IPS-15b (cell line): Measurements from ENCODE around the gene OR13H1.
"Not testable (repeated sequence)": the region's sequence is repeated elsewhere in the genome, so short reads cannot be mapped to it uniquely, and the experiment has no call there.

Experiments used
- H3K27me3 ChIP-seq: one replicate; pipeline ENCODE4 v1.6.1; 2013; ENCODE audit warnings: low read length; ENCODE audit not compliant: control insufficient read depth, insufficient read depth
- H3K36me3 ChIP-seq: one replicate; pipeline ENCODE4 v1.6.1; 2013; ENCODE audit warnings: low read length; ENCODE audit not compliant: control insufficient read depth, insufficient read depth
- H3K4me1 ChIP-seq: one replicate; pipeline ENCODE4 v1.6.1; 2013; ENCODE audit warnings: mild to moderate bottlenecking, low read length; ENCODE audit not compliant: control insufficient read depth, insufficient read depth
- H3K4me3 ChIP-seq: one replicate; pipeline ENCODE4 v1.5.1; 2013; ENCODE audit warnings: low read depth, low read length
- H3K9ac ChIP-seq: one replicate; pipeline ENCODE4 v1.6.1; 2013; ENCODE audit warnings: low read depth, mild to moderate bottlenecking, low read length
- H3K9me3 ChIP-seq: one replicate; pipeline ENCODE4 v1.6.1; 2013; ENCODE audit warnings: mild to moderate bottlenecking, low read length; ENCODE audit not compliant: control insufficient read depth, insufficient read depth

OR13H1 gene, protein sequence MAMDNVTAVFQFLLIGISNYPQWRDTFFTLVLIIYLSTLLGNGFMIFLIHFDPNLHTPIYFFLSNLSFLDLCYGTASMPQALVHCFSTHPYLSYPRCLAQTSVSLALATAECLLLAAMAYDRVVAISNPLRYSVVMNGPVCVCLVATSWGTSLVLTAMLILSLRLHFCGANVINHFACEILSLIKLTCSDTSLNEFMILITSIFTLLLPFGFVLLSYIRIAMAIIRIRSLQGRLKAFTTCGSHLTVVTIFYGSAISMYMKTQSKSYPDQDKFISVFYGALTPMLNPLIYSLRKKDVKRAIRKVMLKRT

DNA sequence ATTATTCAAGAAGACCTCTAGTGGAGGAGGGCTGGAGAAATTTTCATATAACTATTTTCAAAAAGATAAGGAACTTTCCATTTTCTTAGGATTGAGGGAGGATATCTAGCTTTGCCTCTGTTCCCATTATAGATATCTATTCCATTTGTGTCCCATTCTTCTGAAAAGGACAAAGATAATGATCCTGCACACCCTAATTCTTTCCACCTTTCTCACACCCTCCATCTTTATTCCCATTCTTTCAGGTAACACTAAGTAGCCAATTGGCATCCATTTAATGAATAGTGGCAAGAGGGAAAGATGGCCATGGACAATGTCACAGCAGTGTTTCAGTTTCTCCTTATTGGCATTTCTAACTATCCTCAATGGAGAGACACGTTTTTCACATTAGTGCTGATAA, at the start of gene OR13H1:
Gene OR13H1, plus strand, starts transcription at position 301 of the 400 bp plus-strand sequence. Its CDS starts 0 bp downstream, at position 301.
- Histone ChIP-seq H3K9ac (no peak within 1 kb of the TSS), H3K4me3 (no peak within 1 kb of the TSS), H3K27me3 (no peaks in the 10 kb centered on the region), H3K9me3 (no peaks in the 10 kb centered on the region), H3K36me3 (no peaks in the 10 kb centered on the region), H3K4me1 (no peaks in the 10 kb centered on the region)

- not testable (repeated sequence) for H3K4me3 ChIP-seq, H3K36me3 ChIP-seq, H3K27me3 ChIP-seq, H3K9me3 ChIP-seq, H3K4me1 ChIP-seq, H3K9ac ChIP-seq
Measured at GRCh38 chrX:131501556-131501955, 42.3 kb upstream of the OR13H1 start.

DNA sequence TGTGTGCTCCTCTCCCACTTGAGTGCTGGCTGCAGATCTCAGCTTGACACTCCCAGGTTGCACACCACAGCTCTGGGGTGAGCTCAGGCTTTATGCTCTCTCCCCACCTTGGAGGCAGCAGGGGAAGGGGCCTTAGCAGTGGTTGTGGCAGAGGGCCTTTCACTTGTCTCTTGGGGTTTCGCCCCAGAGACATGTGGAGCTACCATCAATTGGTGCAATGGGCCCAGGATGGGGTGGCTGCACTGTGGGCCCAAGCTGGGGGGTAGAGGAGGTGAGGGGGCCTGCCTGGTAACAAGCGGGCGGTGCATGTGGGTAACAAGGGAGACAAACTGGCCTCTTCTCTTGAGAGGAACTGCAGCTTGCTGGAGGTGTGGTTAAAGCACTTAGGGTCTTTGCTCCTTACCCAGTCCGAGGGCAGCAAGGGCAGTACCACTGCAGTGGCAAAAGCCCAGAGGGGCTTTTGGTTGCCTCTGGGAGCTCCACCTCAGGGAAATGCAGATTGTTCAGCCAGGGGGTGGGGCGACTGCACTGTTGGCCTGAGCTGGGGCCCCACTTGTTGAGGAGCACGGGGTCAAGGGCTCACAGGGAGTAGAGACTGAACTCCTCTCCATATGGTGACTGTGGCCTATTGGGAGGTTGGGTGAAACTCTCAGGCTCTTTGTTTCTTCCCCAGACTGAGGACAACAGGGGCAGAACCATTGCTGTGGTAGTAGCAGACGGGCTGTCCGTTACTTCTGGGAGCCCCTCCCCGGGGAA, 30.5 kb upstream of the OR13H1 start:
- H3K9ac ChIP-seq, result no peak overlapping the region
- no peaks in the 10 kb centered on the region for H3K36me3 ChIP-seq
- peaks cover 8% of the 10 kb centered on the region for H3K9me3 ChIP-seq
- H3K27me3 ChIP-seq, result no peaks in the 10 kb centered on the region
- no peak overlapping the region for H3K4me3 ChIP-seq
- no peaks in the 10 kb centered on the region for H3K4me1 ChIP-seq

DNA sequence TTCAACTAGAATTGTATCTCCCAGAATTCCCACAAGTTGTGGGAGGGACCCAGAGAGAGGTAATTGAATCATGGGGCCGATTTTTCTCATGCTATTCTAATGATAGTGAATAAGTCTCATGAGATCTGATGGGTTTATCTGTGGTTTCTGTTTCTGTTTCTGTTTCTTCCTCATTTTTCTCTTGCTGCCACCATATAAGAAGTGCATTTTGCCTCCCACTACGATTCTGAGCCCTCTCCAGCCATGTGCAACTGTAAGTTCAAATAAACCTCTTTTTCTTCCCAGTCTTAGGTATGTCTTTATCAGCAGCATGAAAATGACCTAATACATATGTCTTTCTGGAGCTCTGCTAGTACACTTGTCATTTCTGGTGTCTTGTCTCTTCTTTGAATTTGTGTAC, 22.1 kb upstream of the OR13H1 start:
- peaks cover 7% of the 10 kb centered on the region for H3K9me3 ChIP-seq
- H3K4me3 ChIP-seq, result no peak overlapping the region
- H3K9ac ChIP-seq, result no peak overlapping the region
- no peaks in the 10 kb centered on the region for H3K4me1 ChIP-seq
- no peaks in the 10 kb centered on the region for H3K27me3 ChIP-seq
- no peaks in the 10 kb centered on the region for H3K36me3 ChIP-seq

DNA sequence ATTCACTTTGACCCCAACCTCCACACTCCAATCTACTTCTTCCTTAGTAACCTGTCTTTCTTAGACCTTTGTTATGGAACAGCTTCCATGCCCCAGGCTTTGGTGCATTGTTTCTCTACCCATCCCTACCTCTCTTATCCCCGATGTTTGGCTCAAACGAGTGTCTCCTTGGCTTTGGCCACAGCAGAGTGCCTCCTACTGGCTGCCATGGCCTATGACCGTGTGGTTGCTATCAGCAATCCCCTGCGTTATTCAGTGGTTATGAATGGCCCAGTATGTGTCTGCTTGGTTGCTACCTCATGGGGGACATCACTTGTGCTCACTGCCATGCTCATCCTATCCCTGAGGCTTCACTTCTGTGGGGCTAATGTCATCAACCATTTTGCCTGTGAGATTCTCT, 344 bp downstream of the OR13H1 start:
- no peaks in the 10 kb centered on the region for H3K36me3 ChIP-seq
- no peaks in the 10 kb centered on the region for H3K27me3 ChIP-seq
- H3K9ac ChIP-seq, result no peak overlapping the region
- no peak overlapping the region for H3K4me3 ChIP-seq
- H3K4me1 ChIP-seq, result no peaks in the 10 kb centered on the region
- H3K9me3 ChIP-seq, result no peaks in the 10 kb centered on the region

DNA sequence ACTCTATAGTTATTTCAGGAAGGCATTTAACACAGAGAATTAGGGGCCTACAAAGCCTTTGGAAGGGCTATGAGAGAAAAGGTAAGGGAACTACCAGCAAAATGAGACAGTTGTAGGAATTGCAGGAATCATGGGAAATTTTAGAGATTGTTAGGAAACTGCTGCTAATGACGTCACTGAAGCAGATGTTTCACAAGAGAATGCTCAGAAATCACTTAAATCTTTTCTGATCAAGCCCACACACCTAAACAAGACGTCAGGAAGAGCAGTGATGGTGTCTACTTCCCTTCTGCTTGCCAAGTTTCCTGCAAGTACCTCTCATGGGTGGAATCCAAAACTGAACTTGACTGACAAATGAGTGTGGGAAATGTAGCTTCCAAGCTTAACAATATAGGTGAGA, 5.1 kb downstream of the OR13H1 start:
- H3K4me3 ChIP-seq, result no peak overlapping the region
- H3K27me3 ChIP-seq, result no peaks in the 10 kb centered on the region
- no peaks in the 10 kb centered on the region for H3K36me3 ChIP-seq
- H3K4me1 ChIP-seq, result no peaks in the 10 kb centered on the region
- H3K9ac ChIP-seq, result no peak overlapping the region
- H3K9me3 ChIP-seq, result no peaks in the 10 kb centered on the region

- not testable (repeated sequence) for H3K4me3 ChIP-seq, H3K4me1 ChIP-seq, H3K9ac ChIP-seq, H3K9me3 ChIP-seq, H3K27me3 ChIP-seq, H3K36me3 ChIP-seq
Measured at GRCh38 chrX:131552453-131552852, 8.6 kb downstream of the OR13H1 start.

- no peaks in the 10 kb centered on the region for H3K27me3 ChIP-seq
- H3K4me3 ChIP-seq, result no peak overlapping the region
- H3K4me1 ChIP-seq, result no peaks in the 10 kb centered on the region
- no peaks in the 10 kb centered on the region for H3K36me3 ChIP-seq
- no peaks in the 10 kb centered on the region for H3K9me3 ChIP-seq
- no peak overlapping the region for H3K9ac ChIP-seq
Measured at GRCh38 chrX:131558562-131558961, 14.7 kb downstream of the OR13H1 start.

GRCh38 chrX:131564553-131565229, 20.8 kb downstream of the OR13H1 start:
- no peaks in the 10 kb centered on the region for H3K4me1 ChIP-seq
- H3K4me3 ChIP-seq, result no peak overlapping the region
- no peaks in the 10 kb centered on the region for H3K36me3 ChIP-seq
- no peaks in the 10 kb centered on the region for H3K27me3 ChIP-seq
- no peak overlapping the region for H3K9ac ChIP-seq
- no peaks in the 10 kb centered on the region for H3K9me3 ChIP-seq

GRCh38 chrX:131565909-131566308, 22.0 kb downstream of the OR13H1 start:
- H3K36me3 ChIP-seq, result no peaks in the 10 kb centered on the region
- H3K4me3 ChIP-seq, result no peak overlapping the region
- H3K9ac ChIP-seq, result no peak overlapping the region
- H3K27me3 ChIP-seq, result no peaks in the 10 kb centered on the region
- no peaks in the 10 kb centered on the region for H3K4me1 ChIP-seq
- H3K9me3 ChIP-seq, result no peaks in the 10 kb centered on the region

- no peaks in the 10 kb centered on the region for H3K36me3 ChIP-seq
- peaks cover 10% of the 10 kb centered on the region for H3K4me1 ChIP-seq
- H3K9me3 ChIP-seq, result no peaks in the 10 kb centered on the region
- no peaks in the 10 kb centered on the region for H3K27me3 ChIP-seq
- no peak overlapping the region for H3K9ac ChIP-seq
- no peak overlapping the region for H3K4me3 ChIP-seq
Measured at GRCh38 chrX:131571348-131571747, 27.5 kb downstream of the OR13H1 start.
